IMR-90 (cell line): ENCODE measurements around the gene SMARCD1. TPM values are rescaled to one million over a fixed set of nuclear protein-coding genes. Genes with fewer than 3 reads are reported as not detected.

Experiments
- ATAC-seq: fragments of 200-7000 bp; cut with Tn5 transposase; 2 replicates; pipeline ENCODE4 v1.9.1; 2020; ENCODE audit warnings: low read depth, mild to moderate bottlenecking, moderate library complexity
- BruUV-seq: library from RNA; stranded (reverse); fragments of 400-500 nt; replicated peaks from 2 replicates; lab custom pipeline; 2021; lab: Mats Ljungman, UMichigan
- CTCF ChIA-PET: fragments of 300-600 bp; formaldehyde crosslinking; extraction: SDS; loops from one replicate; lab custom pipeline; 2021; ENCODE audit warnings: antibody characterized with exemption; lab: Yijun Ruan, JAX
- POLR2A ChIA-PET: fragments of 300-600 bp; sonication (Branson Sonifier 250); formaldehyde crosslinking; loops from one replicate; lab custom pipeline; 2022; ENCODE audit warnings: antibody characterized with exemption; ENCODE audit not compliant: unreplicated experiment; lab: Charles Lee
- DNase-seq: peaks from one replicate; pipeline ENCODE4 v3.0.0; 2013
- H2AFZ ChIP-seq: replicated peaks from 2 replicates; pipeline ENCODE3; 2013; ENCODE audit warnings: low read length, mild to moderate bottlenecking; ENCODE audit not compliant: poor library complexity
- H2AK5ac ChIP-seq: 2 replicates; pipeline ENCODE4 v1.6.1; 2013; ENCODE audit warnings: low read depth, low read length, inconsistent platforms
- H2AK9ac ChIP-seq: replicated peaks from 2 replicates; pipeline ENCODE3; 2013; ENCODE audit warnings: mild to moderate bottlenecking, low read depth, low read length, moderate library complexity; ENCODE audit not compliant: poor library complexity
- H2BK120ac ChIP-seq: 2 replicates; pipeline ENCODE4 v1.6.1; 2013; ENCODE audit warnings: low read depth, low read length, inconsistent platforms
- H2BK15ac ChIP-seq: 3 replicates; pipeline ENCODE4 v1.6.1; 2013; ENCODE audit warnings: low read depth, low read length, inconsistent platforms
- H2BK20ac ChIP-seq: 2 replicates; pipeline ENCODE4 v1.6.1; 2013; ENCODE audit warnings: low read depth, mild to moderate bottlenecking, inconsistent platforms, low read length, moderate library complexity
- H2BK5ac ChIP-seq: 2 replicates; pipeline ENCODE4 v1.6.1; 2013; ENCODE audit warnings: mild to moderate bottlenecking, low read depth, low read length, inconsistent platforms; ENCODE audit not compliant: poor library complexity, severe bottlenecking
- H3K14ac ChIP-seq: replicated peaks from 2 replicates; pipeline ENCODE4 v1.6.1; 2013; ENCODE audit warnings: low read depth, low read length, inconsistent platforms
- H3K18ac ChIP-seq: 2 replicates; pipeline ENCODE4 v1.6.1; 2013; ENCODE audit warnings: low read depth, low read length, control low read depth
- H3K23ac ChIP-seq: 2 replicates; pipeline ENCODE4 v1.6.1; 2013; ENCODE audit warnings: low read depth, low read length, inconsistent platforms
- H3K27ac ChIP-seq: 2 replicates; pipeline ENCODE4 v1.5.1; 2013; ENCODE audit warnings: mild to moderate bottlenecking, control low read depth, low read length; ENCODE audit not compliant: insufficient read depth
- H3K27me3 ChIP-seq: 2 replicates; pipeline ENCODE4 v1.6.1; 2013; ENCODE audit warnings: low read length; ENCODE audit not compliant: control insufficient read depth, insufficient read depth
- H3K36me3 ChIP-seq: 2 replicates; pipeline ENCODE4 v1.6.1; 2013; ENCODE audit warnings: low read length, mixed read lengths; ENCODE audit not compliant: control insufficient read depth, insufficient read depth
- H3K4ac ChIP-seq: 2 replicates; pipeline ENCODE4 v1.6.1; 2013; ENCODE audit warnings: low read depth, low read length, inconsistent platforms
- H3K4me1 ChIP-seq: 2 replicates; pipeline ENCODE4 v1.6.1; 2013; ENCODE audit warnings: low read length, mixed read lengths; ENCODE audit not compliant: control insufficient read depth, insufficient read depth
- H3K4me2 ChIP-seq: 2 replicates; pipeline ENCODE4 v1.6.1; 2013; ENCODE audit warnings: low read depth, mild to moderate bottlenecking, control low read depth, low read length, moderate library complexity
- H3K4me3 ChIP-seq: 2 replicates; pipeline ENCODE4 v1.5.1; 2013; ENCODE audit warnings: low read depth, mild to moderate bottlenecking, control low read depth, low read length, moderate library complexity; ENCODE audit not compliant: insufficient read depth
- H3K56ac ChIP-seq: 2 replicates; pipeline ENCODE4 v1.6.1; 2013; ENCODE audit warnings: low read length, inconsistent platforms; ENCODE audit not compliant: insufficient read depth; ENCODE audit errors: extremely low read depth
- H3K79me1 ChIP-seq, 2 experiments: 2 replicates each; pipeline ENCODE4 v1.6.1; 2013; ENCODE audit warnings: low read length in 2 of 2, inconsistent platforms in 1 of 2, low read depth in 1 of 2
- H3K9ac ChIP-seq: 2 replicates; pipeline ENCODE4 v1.6.1; 2013; ENCODE audit warnings: low read depth, low read length, control low read depth
- H3K9me1 ChIP-seq: 2 replicates; pipeline ENCODE4 v1.6.1; 2013; ENCODE audit warnings: low read length, inconsistent platforms; ENCODE audit not compliant: insufficient read depth
- H3K9me3 ChIP-seq: 2 replicates; pipeline ENCODE4 v1.6.1; 2013; ENCODE audit warnings: low read length; ENCODE audit not compliant: control insufficient read depth, insufficient read depth
- H4K20me1 ChIP-seq: 2 replicates; pipeline ENCODE4 v1.6.1; 2013; ENCODE audit warnings: low read length, inconsistent platforms; ENCODE audit not compliant: insufficient read depth
- H4K5ac ChIP-seq: 2 replicates; pipeline ENCODE4 v1.6.1; 2013; ENCODE audit warnings: mild to moderate bottlenecking, low read depth, low read length, control low read depth
- H4K8ac ChIP-seq, 2 experiments: 2 replicates each; pipeline ENCODE4 v1.6.1; 2013; ENCODE audit warnings: low read depth in 2 of 2, low read length in 2 of 2, control low read depth in 1 of 2, inconsistent platforms in 1 of 2
- H4K91ac ChIP-seq: 2 replicates; pipeline ENCODE4 v1.6.1; 2013; ENCODE audit warnings: low read depth, low read length, inconsistent platforms; ENCODE audit not compliant: insufficient read depth
- BHLHE40 ChIP-seq: fragments of 150-350 bp; IDR thresholded peaks from 2 replicates; pipeline ENCODE4 v1.6.1; 2016; ENCODE audit warnings: mild to moderate bottlenecking, low read depth, low read length
- CEBPB ChIP-seq: IDR thresholded peaks from 2 replicates; pipeline ENCODE4 v1.6.1; 2012; ENCODE audit warnings: low read depth, low read length, improper control_type of control experiment
- CHD1 ChIP-seq: IDR thresholded peaks from 2 replicates; pipeline ENCODE4 v1.6.1; 2012; ENCODE audit warnings: low read depth, low read length, improper control_type of control experiment
- CTCF ChIP-seq: conservative IDR thresholded peaks from 2 replicates; pipeline ENCODE4 v1.5.1; 2012; ENCODE audit warnings: mild to moderate bottlenecking, low read depth, low read length, improper control_type of control experiment
- FOS ChIP-seq: fragments of 150-350 bp; IDR thresholded peaks from 2 replicates; pipeline ENCODE4 v1.6.1; 2016; ENCODE audit warnings: low read depth, low read length
- MAFK ChIP-seq: IDR thresholded peaks from 2 replicates; pipeline ENCODE4 v1.6.1; 2012; ENCODE audit warnings: low read depth, low read length, improper control_type of control experiment
- MAZ ChIP-seq: IDR thresholded peaks from 2 replicates; pipeline ENCODE4 v1.6.1; 2012; ENCODE audit warnings: low read depth, mild to moderate bottlenecking, low read length, improper control_type of control experiment, moderate library complexity, borderline replicate concordance
- MXI1 ChIP-seq: IDR thresholded peaks from 2 replicates; pipeline ENCODE4 v1.6.1; 2012; ENCODE audit warnings: low read depth, mild to moderate bottlenecking, low read length, moderate library complexity, borderline replicate concordance
- NFE2L2 ChIP-seq: fragments of 150-350 bp; IDR thresholded peaks from 2 replicates; pipeline ENCODE4 v1.6.1; 2016; ENCODE audit warnings: low read depth, mild to moderate bottlenecking, low read length
- POLR2A ChIP-seq: IDR thresholded peaks from 2 replicates; pipeline ENCODE4 v1.6.1; 2012; ENCODE audit warnings: mild to moderate bottlenecking, low read depth, low read length
- RAD21 ChIP-seq: IDR thresholded peaks from 2 replicates; pipeline ENCODE4 v1.6.1; 2012; ENCODE audit warnings: low read length, improper control_type of control experiment
- RCOR1 ChIP-seq: IDR thresholded peaks from 2 replicates; pipeline ENCODE4 v1.6.1; 2012; ENCODE audit warnings: mild to moderate bottlenecking, low read length, improper control_type of control experiment; ENCODE audit not compliant: insufficient replicate concordance
- RFX5 ChIP-seq: IDR thresholded peaks from 2 replicates; pipeline ENCODE4 v1.8.0; 2012; ENCODE audit warnings: low read depth, mild to moderate bottlenecking, low read length, moderate library complexity
- SMC3 ChIP-seq: fragments of 150-350 bp; IDR thresholded peaks from 2 replicates; pipeline ENCODE4 v1.6.1; 2016; ENCODE audit warnings: low read depth, mild to moderate bottlenecking, antibody characterized with exemption, low read length, moderate library complexity
- USF2 ChIP-seq: fragments of 150-350 bp; IDR thresholded peaks from 2 replicates; pipeline ENCODE4 v1.6.1; 2017; ENCODE audit warnings: mild to moderate bottlenecking, antibody characterized with exemption, low read length, low read depth
- WGBS, 2 experiments: methylation state at CpG; one replicate each; pipeline versions ENCODE4 v1.1.5 to v1.1.7; 2013; ENCODE audit warnings: missing lambda C conversion rate in 2 of 2; ENCODE audit not compliant: insufficient read length in 1 of 2; ENCODE audit errors: extremely low coverage in 2 of 2; 5-methylcytosine and 5-hydroxymethylcytosine counted together
- dilution Hi-C: fragments of 300-500 bp; cut with HindIII; formaldehyde crosslinking; loops from one replicate; pipeline ENCODE4 v1.14.3; 2018; ENCODE audit warnings: low sequenced_read_pairs; ENCODE audit not compliant: unreplicated experiment
- in situ Hi-C: fragments of 300-500 bp; cut with MboI; formaldehyde crosslinking; loops from 3 replicates; pipeline ENCODE4 v1.14.3; 2019; ENCODE audit warnings: low sequenced_read_pairs, inconsistent platforms, mixed read lengths
- intact Hi-C: fragments of 100-400 bp; cut with micrococcal nuclease; formaldehyde crosslinking; loops from 2 replicates; pipeline ENCODE4 v1.10.0; 2022
- polyA plus RNA-seq, 3 experiments: library from polyadenylated mRNA; depleted of rRNA; stranded (reverse); fragments of >200 nt; gene quantifications; 2 replicates each; pipeline ENCODE4 v1.2.3, GENCODE V29; 2012; ENCODE audit warnings: low replicate concordance in 1 of 3
- total RNA-seq: library from RNA; depleted of rRNA; stranded (reverse); fragments of >200 nt; gene quantifications from 2 replicates; pipeline ENCODE4 v1.2.3, GENCODE V29; 2012
- TF ChIP-seq, protein P1 (sequence below): fragments of 150-350 bp; IDR thresholded peaks from 2 replicates; pipeline ENCODE4 v1.6.1; 2016; ENCODE audit warnings: low read depth, mild to moderate bottlenecking, low read length, moderate library complexity, borderline replicate concordance

Gene SMARCD1
- total and polyA plus RNA-seq, 2 of the 4 experiments (the other 2 are of a cell fraction) = 28.1 to 47.9 TPM

- intact Hi-C loops = no loop called here
These were observed 43.2 kb upstream of the SMARCD1 start for GRCh38 chr12:50041962-50042361.

More at GRCh38 chr12:50041962-50042361, 43.2 kb upstream of the SMARCD1 start:
- Histone ChIP-seq H3K4me3 (no peak overlapping the region), H3K14ac (no peak overlapping the region), H3K27me3 (peaks cover 12% of the 10 kb centered on the region), H4K8ac (no peak overlapping the region), H3K4me2 (no peak overlapping the region), H2AFZ (no peak overlapping the region), H3K4me1 (no peaks in the 10 kb centered on the region), H4K5ac (no peak overlapping the region), H2BK15ac (no peak overlapping the region), H2AK5ac (no peak overlapping the region), H3K18ac (no peak overlapping the region), H4K91ac (no peak overlapping the region), H2BK20ac (no peak overlapping the region), H3K9ac (no peak overlapping the region), H3K23ac (no peak overlapping the region), H3K4ac (no peak overlapping the region), H2BK120ac (no peak overlapping the region), H2BK5ac (no peak overlapping the region), H3K9me1 (no peaks in the 10 kb centered on the region), H4K20me1 (no peaks in the 10 kb centered on the region), H3K36me3 (no peaks in the 10 kb centered on the region), H2AK9ac (peak overlapping the region; percentile 33), H3K27ac (no peak overlapping the region), H3K56ac (no peak overlapping the region), H3K9me3 (no peaks in the 10 kb centered on the region), H3K79me1 (no peaks in the 10 kb centered on the region)
- ATAC-seq = no peak
- no peak for TF ChIP-seq MAFK
- TF ChIP-seq SMC3 = no peak
- TF ChIP-seq, protein P1, sequence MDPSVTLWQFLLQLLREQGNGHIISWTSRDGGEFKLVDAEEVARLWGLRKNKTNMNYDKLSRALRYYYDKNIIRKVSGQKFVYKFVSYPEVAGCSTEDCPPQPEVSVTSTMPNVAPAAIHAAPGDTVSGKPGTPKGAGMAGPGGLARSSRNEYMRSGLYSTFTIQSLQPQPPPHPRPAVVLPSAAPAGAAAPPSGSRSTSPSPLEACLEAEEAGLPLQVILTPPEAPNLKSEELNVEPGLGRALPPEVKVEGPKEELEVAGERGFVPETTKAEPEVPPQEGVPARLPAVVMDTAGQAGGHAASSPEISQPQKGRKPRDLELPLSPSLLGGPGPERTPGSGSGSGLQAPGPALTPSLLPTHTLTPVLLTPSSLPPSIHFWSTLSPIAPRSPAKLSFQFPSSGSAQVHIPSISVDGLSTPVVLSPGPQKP = no peak
- no peak for TF ChIP-seq CTCF
- TF ChIP-seq POLR2A = no peak
- TF ChIP-seq FOS = no peak
- TF ChIP-seq RFX5 = no peak
- no peak for TF ChIP-seq USF2
- no peak for TF ChIP-seq CHD1
- TF ChIP-seq RAD21 = no peak
- no peak for TF ChIP-seq MAZ
- TF ChIP-seq CEBPB = no peak
- TF ChIP-seq NFE2L2 = no peak
- TF ChIP-seq RCOR1 = no peak
- no peak for TF ChIP-seq MXI1
- no peak for TF ChIP-seq BHLHE40
- DNase-seq = no peak
- in situ Hi-C loops = no loop called here
- no TSS peak for BruUV-seq
- dilution Hi-C loops = no loop called here
- WGBS, 2 experiments = no CpG with 5 or more reads among the region's 5 CpGs
- ChIA-PET POLR2A (no interaction called here), CTCF (no interaction called here)
